H9 (cell line): ENCODE measurements around the gene MYOF. TPM values are rescaled to one million over a fixed set of nuclear protein-coding genes. Genes with fewer than 3 reads are reported as not detected.

Experiments used
- DNase-seq: peaks from one replicate; pipeline ENCODE4 v3.0.0-alpha.2; 2017
- H2AFZ ChIP-seq: one replicate; pipeline ENCODE4 v1.6.1; 2013; ENCODE audit warnings: mild to moderate bottlenecking, low read length, control low read depth, moderate library complexity
- H2AK5ac ChIP-seq: 2 replicates; pipeline ENCODE4 v1.6.1; 2013; ENCODE audit warnings: low read length, control low read depth, mixed read lengths; ENCODE audit not compliant: insufficient read length
- H2BK120ac ChIP-seq: one replicate; pipeline ENCODE4 v1.6.1; 2013; ENCODE audit warnings: low read depth, mild to moderate bottlenecking, low read length, control low read depth, inconsistent platforms; ENCODE audit not compliant: poor library complexity, severe bottlenecking
- H2BK12ac ChIP-seq: 2 replicates; pipeline ENCODE4 v1.6.1; 2013; ENCODE audit warnings: low read length, control low read depth, mixed read lengths, low read depth; ENCODE audit not compliant: insufficient read length
- H2BK15ac ChIP-seq: 2 replicates; pipeline ENCODE4 v1.6.1; 2013; ENCODE audit warnings: low read depth, low read length, control low read depth
- H2BK20ac ChIP-seq: one replicate; pipeline ENCODE4 v1.6.1; 2013; ENCODE audit warnings: low read depth, mild to moderate bottlenecking, low read length, control low read depth, inconsistent platforms; ENCODE audit not compliant: poor library complexity, severe bottlenecking
- H2BK5ac ChIP-seq: 2 replicates; pipeline ENCODE4 v1.6.1; 2013; ENCODE audit warnings: low read length, control low read depth, mixed read lengths; ENCODE audit not compliant: insufficient read length
- H3K14ac ChIP-seq: 2 replicates; pipeline ENCODE4 v1.6.1; 2013; ENCODE audit warnings: low read length, control low read depth; ENCODE audit not compliant: insufficient read depth
- H3K18ac ChIP-seq: 2 replicates; pipeline ENCODE4 v1.6.1; 2013; ENCODE audit warnings: low read depth, mild to moderate bottlenecking, mixed read lengths, low read length, control low read depth; ENCODE audit not compliant: insufficient read length
- H3K23ac ChIP-seq: 2 replicates; pipeline ENCODE4 v1.6.1; 2013; ENCODE audit warnings: low read length, control low read depth, mixed read lengths, low read depth; ENCODE audit not compliant: insufficient read length
- H3K23me2 ChIP-seq: 2 replicates; pipeline ENCODE4 v1.6.1; 2013; ENCODE audit warnings: low read depth, mild to moderate bottlenecking, mixed read lengths, low read length, control low read depth; ENCODE audit not compliant: insufficient read length, poor library complexity, severe bottlenecking
- H3K27ac ChIP-seq: 2 replicates; pipeline ENCODE4 v1.5.1; 2013; ENCODE audit warnings: low read length, control low read depth, mixed read lengths, low read depth; ENCODE audit not compliant: insufficient read length
- H3K27me3 ChIP-seq: 2 replicates; pipeline ENCODE4 v1.6.1; 2013; ENCODE audit warnings: low read length, control low read depth, inconsistent platforms; ENCODE audit not compliant: insufficient read depth
- H3K4ac ChIP-seq: 2 replicates; pipeline ENCODE4 v1.6.1; 2013; ENCODE audit warnings: low read depth, mild to moderate bottlenecking, control low read depth, inconsistent platforms, low read length, moderate library complexity
- H3K4me1 ChIP-seq: 2 replicates; pipeline ENCODE4 v1.6.1; 2013; ENCODE audit warnings: low read length, control low read depth, inconsistent platforms; ENCODE audit not compliant: insufficient read depth
- H3K4me2 ChIP-seq: 2 replicates; pipeline ENCODE4 v1.6.1; 2013; ENCODE audit warnings: low read length, control low read depth, mixed read lengths; ENCODE audit not compliant: insufficient read length, insufficient read depth
- H3K56ac ChIP-seq: 2 replicates; pipeline ENCODE4 v1.6.1; 2013; ENCODE audit warnings: low read depth, mild to moderate bottlenecking, mixed read lengths, low read length, control low read depth; ENCODE audit not compliant: insufficient read length
- H3K79me1 ChIP-seq: 2 replicates; pipeline ENCODE4 v1.6.1; 2013; ENCODE audit warnings: low read depth, mild to moderate bottlenecking, moderate library complexity, low read length, control low read depth, inconsistent platforms; ENCODE audit not compliant: insufficient read depth, poor library complexity, severe bottlenecking
- H3K79me2 ChIP-seq: 2 replicates; pipeline ENCODE4 v1.6.1; 2013; ENCODE audit warnings: low read length, control low read depth, inconsistent platforms; ENCODE audit not compliant: insufficient read depth
- H3K9ac ChIP-seq: 2 replicates; pipeline ENCODE4 v1.6.1; 2013; ENCODE audit warnings: low read length, control low read depth, mixed read lengths; ENCODE audit not compliant: insufficient read length; ENCODE audit errors: extremely low read depth
- H3K9me3 ChIP-seq: one replicate; pipeline ENCODE4 v1.6.1; 2013; ENCODE audit warnings: low read depth, low read length, inconsistent platforms; ENCODE audit not compliant: control insufficient read depth
- H3T11ph ChIP-seq: one replicate; pipeline ENCODE4 v1.6.1; 2013; ENCODE audit warnings: mild to moderate bottlenecking, low read length, control low read depth, inconsistent platforms
- H4K20me1 ChIP-seq: one replicate; pipeline ENCODE4 v1.6.1; 2013; ENCODE audit not compliant: control insufficient read depth, insufficient read length, insufficient read depth
- H4K5ac ChIP-seq: 2 replicates; pipeline ENCODE4 v1.6.1; 2013; ENCODE audit warnings: low read depth, mild to moderate bottlenecking, mixed read lengths, low read length, control low read depth; ENCODE audit not compliant: insufficient read length
- H4K8ac ChIP-seq: replicated peaks from 2 replicates; pipeline ENCODE4 v1.6.1; 2013; ENCODE audit warnings: low read length, control low read depth, mixed read lengths, low read depth; ENCODE audit not compliant: insufficient read length
- H4K91ac ChIP-seq: 2 replicates; pipeline ENCODE4 v1.6.1; 2013; ENCODE audit warnings: low read depth, mild to moderate bottlenecking, moderate library complexity, mixed read lengths, low read length, control low read depth; ENCODE audit not compliant: insufficient read length
- H3K27ac Mint-ChIP-seq, 3 experiments: 2 replicates in 2 of 3; 3 replicates in 1 of 3; pipeline ENCODE4 v1.8.0; 2020 to 2021; ENCODE audit warnings: mixed read lengths in 3 of 3, mild to moderate bottlenecking in 1 of 3, moderate library complexity in 1 of 3
- H3K27me3 Mint-ChIP-seq: 2 replicates; pipeline ENCODE4 v1.8.0; 2021; ENCODE audit warnings: low read depth, mild to moderate bottlenecking, moderate library complexity, mixed read lengths
- H3K36me3 Mint-ChIP-seq, 3 experiments: 2 replicates in 2 of 3; 3 replicates in 1 of 3; pipeline ENCODE4 v1.8.0; 2020 to 2021; ENCODE audit warnings: low read depth in 3 of 3, mixed read lengths in 3 of 3; ENCODE audit not compliant: insufficient read depth in 1 of 3
- H3K4me1 Mint-ChIP-seq, 2 experiments: 2 replicates each; pipeline ENCODE4 v1.8.0; 2020; ENCODE audit warnings: mixed read lengths in 2 of 2
- H3K4me3 Mint-ChIP-seq, 2 experiments: 2 replicates in 1 of 2; 3 replicates in 1 of 2; pipeline ENCODE4 v1.8.0; 2020 to 2021; ENCODE audit warnings: mild to moderate bottlenecking in 2 of 2, mixed read lengths in 2 of 2, moderate library complexity in 1 of 2
- H3K9me3 Mint-ChIP-seq, 2 experiments: 2 replicates in 1 of 2; 3 replicates in 1 of 2; pipeline ENCODE4 v1.8.0; 2020; ENCODE audit warnings: mild to moderate bottlenecking in 2 of 2, mixed read lengths in 2 of 2, moderate library complexity in 1 of 2
- WGBS: extraction: QIAGEN DNeasy Blood & Tissue Kit; methylation state at CpG from one replicate; pipeline ENCODE4 v1.1.7; 2013; ENCODE audit warnings: missing lambda C conversion rate, low lambda C conversion rate, mixed read lengths; ENCODE audit not compliant: insufficient read length; ENCODE audit errors: extremely low coverage; 5-methylcytosine and 5-hydroxymethylcytosine counted together
- total RNA-seq: library from RNA; stranded (reverse); gene quantifications from 2 replicates; pipeline ENCODE4 v1.2.1, GENCODE V29; 2021
- TF ChIP-seq, protein P1 (sequence below): fragments of 200-600 bp; sonication (generic); conservative IDR thresholded peaks from 3 replicates; pipeline ENCODE4 v1.8.0; 2021; ENCODE audit warnings: antibody characterized with exemption, mild to moderate bottlenecking

The MYOF gene
- total RNA-seq, 1 experiment from 2014 or later, result 2.8 TPM

GRCh38 chr10:93259126-93259525, 223.0 kb downstream of the MYOF start:
- TF ChIP-seq, protein P1, sequence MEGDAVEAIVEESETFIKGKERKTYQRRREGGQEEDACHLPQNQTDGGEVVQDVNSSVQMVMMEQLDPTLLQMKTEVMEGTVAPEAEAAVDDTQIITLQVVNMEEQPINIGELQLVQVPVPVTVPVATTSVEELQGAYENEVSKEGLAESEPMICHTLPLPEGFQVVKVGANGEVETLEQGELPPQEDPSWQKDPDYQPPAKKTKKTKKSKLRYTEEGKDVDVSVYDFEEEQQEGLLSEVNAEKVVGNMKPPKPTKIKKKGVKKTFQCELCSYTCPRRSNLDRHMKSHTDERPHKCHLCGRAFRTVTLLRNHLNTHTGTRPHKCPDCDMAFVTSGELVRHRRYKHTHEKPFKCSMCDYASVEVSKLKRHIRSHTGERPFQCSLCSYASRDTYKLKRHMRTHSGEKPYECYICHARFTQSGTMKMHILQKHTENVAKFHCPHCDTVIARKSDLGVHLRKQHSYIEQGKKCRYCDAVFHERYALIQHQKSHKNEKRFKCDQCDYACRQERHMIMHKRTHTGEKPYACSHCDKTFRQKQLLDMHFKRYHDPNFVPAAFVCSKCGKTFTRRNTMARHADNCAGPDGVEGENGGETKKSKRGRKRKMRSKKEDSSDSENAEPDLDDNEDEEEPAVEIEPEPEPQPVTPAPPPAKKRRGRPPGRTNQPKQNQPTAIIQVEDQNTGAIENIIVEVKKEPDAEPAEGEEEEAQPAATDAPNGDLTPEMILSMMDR, result no peak
- Histone ChIP-seq H3K4me2 (no peak overlapping the region), H3K18ac (no peak overlapping the region), H2AFZ (no peak overlapping the region), H3K9ac (no peak overlapping the region), H3K4ac (no peak overlapping the region), H3K79me2 (no peaks in the 10 kb centered on the region), H3K27ac (no peak overlapping the region), H3K56ac (no peak overlapping the region), H3K14ac (no peak overlapping the region), H3K23ac (no peak overlapping the region), H3K79me1 (no peaks in the 10 kb centered on the region), H4K8ac (no peak overlapping the region), H4K5ac (no peak overlapping the region), H2AK5ac (no peak overlapping the region), H4K91ac (no peak overlapping the region), H4K20me1 (no peaks in the 10 kb centered on the region), H2BK20ac (no peak overlapping the region), H3K9me3 (no peaks in the 10 kb centered on the region), H2BK12ac (no peak overlapping the region), H3K27me3 (no peaks in the 10 kb centered on the region), H3K23me2 (no peaks in the 10 kb centered on the region), H3T11ph (no peak overlapping the region), H2BK5ac (no peak overlapping the region), H2BK15ac (no peak overlapping the region), H3K4me1 (peaks cover 2% of the 10 kb centered on the region; the same call in 1 of the 2 replicates), H2BK120ac (no peak overlapping the region)
- H3K9me3 Mint-ChIP-seq, result peaks cover 0 to 8% of the 10 kb centered on the region in 2 experiments; a peak in 2 of 5 replicates
- WGBS, result no CpG with 5 or more reads among the region's 5 CpGs
- peaks cover 0 to 2% (median 0%) of the 10 kb centered on the region in 3 experiments; a peak in 1 of 7 replicates for H3K36me3 Mint-ChIP-seq
- H3K27me3 Mint-ChIP-seq, result no peaks in the 10 kb centered on the region
- DNase-seq, result no peak
- no peak overlapping the region for H3K4me3 Mint-ChIP-seq
- H3K4me1 Mint-ChIP-seq, result peaks cover 4 to 15% of the 10 kb centered on the region in 2 experiments; a peak in 2 of 4 replicates
- no peak overlapping the region for H3K27ac Mint-ChIP-seq

Other genes starting within 250 kb of the MYOF start
- 16.1 and 17.8 TPM in 2 replicates for gene CEP55, start 14.3 kb upstream of the MYOF start, total RNA-seq
- not detected in 2 replicates for gene FFAR4, start 84.3 kb upstream of the MYOF start, total RNA-seq
- not detected in 2 replicates for gene RBP4, start 118.9 kb upstream of the MYOF start, total RNA-seq
- gene PDE6C, start 130.2 kb upstream of the MYOF start, total RNA-seq, result not detected in 2 replicates
- gene FRA10AC1, start 220.3 kb upstream of the MYOF start, total RNA-seq, result 11.7 and 12.4 TPM in 2 replicates